Right atrium auricular region (tissue), 2 donors: ENCODE measurements around the gene CUX1. TPM values are rescaled to one million over a fixed set of nuclear protein-coding genes. Genes with fewer than 3 reads are reported as not detected.

Source experiments
- DNase-seq: peaks from one replicate; pipeline ENCODE4 v3.0.0-alpha.2; 2019; ENCODE audit warnings: low spot score
- H3K27ac ChIP-seq, 2 donors: fragments of 200-600 bp; sonication (generic); 1 replicate in 1 of 2; 2 replicates in 1 of 2; pipeline ENCODE4 v1.5.1; 2016 to 2019
- H3K27me3 ChIP-seq, 2 donors: fragments of 200-600 bp; sonication (generic); one replicate each; pipeline versions ENCODE4 v1.5.1 to v1.6.0; 2017 to 2019
- H3K36me3 ChIP-seq: fragments of 200-600 bp; sonication (generic); one replicate; pipeline ENCODE4 v1.5.1; 2016
- H3K4me1 ChIP-seq, 2 donors: fragments of 200-600 bp; sonication (generic); one replicate each; pipeline versions ENCODE4 v1.5.1 to v1.6.0; 2017 to 2019
- H3K4me3 ChIP-seq, 2 donors: fragments of 200-600 bp; sonication (generic); 1 replicate in 1 of 2; 2 replicates in 1 of 2; pipeline ENCODE4 v1.5.1; 2017 to 2019; ENCODE audit warnings: mild to moderate bottlenecking in 1 of 2, moderate library complexity in 1 of 2
- H3K9me3 ChIP-seq, 2 donors: fragments of 200-600 bp; sonication (generic); one replicate each; pipeline ENCODE4 v1.5.1; 2019
- total RNA-seq, 2 donors: library from RNA; depleted of rRNA; stranded (reverse); fragments of >200 nt; gene quantifications; one replicate each; pipeline ENCODE4 v1.1.0, GENCODE V29; 2016
- TF ChIP-seq, protein P1 (sequence below), 2 donors: fragments of 200-600 bp; sonication (generic); IDR thresholded peaks; one replicate each; pipeline ENCODE4 v1.5.1; 2019; ENCODE audit warnings: antibody characterized with exemption in 2 of 2

CUX1 gene
- total RNA-seq, 2 donors from 2014 or later: 71.1 to 94.4 TPM

DNA sequence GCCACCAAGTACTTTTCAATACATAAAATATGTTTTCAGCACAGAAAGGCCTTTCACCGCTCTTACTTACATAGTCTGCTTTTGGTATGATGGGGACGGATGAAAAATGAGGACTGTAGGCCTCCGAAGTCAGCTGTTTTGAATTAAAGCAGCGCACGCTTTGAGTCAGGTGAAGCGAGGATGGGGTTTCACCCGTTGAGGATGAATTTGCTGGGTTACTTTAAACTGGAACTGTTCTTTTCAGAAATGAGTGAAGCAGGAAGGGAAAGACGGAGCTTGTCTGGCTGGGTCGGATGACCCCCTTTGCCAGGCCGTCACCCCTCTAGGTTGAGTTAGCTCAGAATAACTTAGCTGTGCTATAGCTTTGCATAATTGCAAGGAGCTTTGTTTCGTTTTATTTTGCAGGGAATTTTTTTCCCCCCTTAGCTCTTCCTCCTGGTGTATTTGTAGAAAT lies 40.0 kb downstream of the CUX1 start:
- no peaks in the 10 kb centered on the region for H3K27me3 ChIP-seq
- H3K36me3 ChIP-seq: no peaks in the 10 kb centered on the region
- H3K9me3 ChIP-seq: no peaks in the 10 kb centered on the region
- DNase-seq: no peak
- peak overlapping the region; percentile 14 to 45 for H3K4me3 ChIP-seq
- H3K4me1 ChIP-seq: peaks cover 0 to 71% of the 10 kb centered on the region in 2 donors
- TF ChIP-seq, protein P1, sequence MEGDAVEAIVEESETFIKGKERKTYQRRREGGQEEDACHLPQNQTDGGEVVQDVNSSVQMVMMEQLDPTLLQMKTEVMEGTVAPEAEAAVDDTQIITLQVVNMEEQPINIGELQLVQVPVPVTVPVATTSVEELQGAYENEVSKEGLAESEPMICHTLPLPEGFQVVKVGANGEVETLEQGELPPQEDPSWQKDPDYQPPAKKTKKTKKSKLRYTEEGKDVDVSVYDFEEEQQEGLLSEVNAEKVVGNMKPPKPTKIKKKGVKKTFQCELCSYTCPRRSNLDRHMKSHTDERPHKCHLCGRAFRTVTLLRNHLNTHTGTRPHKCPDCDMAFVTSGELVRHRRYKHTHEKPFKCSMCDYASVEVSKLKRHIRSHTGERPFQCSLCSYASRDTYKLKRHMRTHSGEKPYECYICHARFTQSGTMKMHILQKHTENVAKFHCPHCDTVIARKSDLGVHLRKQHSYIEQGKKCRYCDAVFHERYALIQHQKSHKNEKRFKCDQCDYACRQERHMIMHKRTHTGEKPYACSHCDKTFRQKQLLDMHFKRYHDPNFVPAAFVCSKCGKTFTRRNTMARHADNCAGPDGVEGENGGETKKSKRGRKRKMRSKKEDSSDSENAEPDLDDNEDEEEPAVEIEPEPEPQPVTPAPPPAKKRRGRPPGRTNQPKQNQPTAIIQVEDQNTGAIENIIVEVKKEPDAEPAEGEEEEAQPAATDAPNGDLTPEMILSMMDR (IDR thresholded peaks at IDR 0.05): no peak
- peak overlapping the region; percentile 91 to 93 for H3K27ac ChIP-seq

DNA sequence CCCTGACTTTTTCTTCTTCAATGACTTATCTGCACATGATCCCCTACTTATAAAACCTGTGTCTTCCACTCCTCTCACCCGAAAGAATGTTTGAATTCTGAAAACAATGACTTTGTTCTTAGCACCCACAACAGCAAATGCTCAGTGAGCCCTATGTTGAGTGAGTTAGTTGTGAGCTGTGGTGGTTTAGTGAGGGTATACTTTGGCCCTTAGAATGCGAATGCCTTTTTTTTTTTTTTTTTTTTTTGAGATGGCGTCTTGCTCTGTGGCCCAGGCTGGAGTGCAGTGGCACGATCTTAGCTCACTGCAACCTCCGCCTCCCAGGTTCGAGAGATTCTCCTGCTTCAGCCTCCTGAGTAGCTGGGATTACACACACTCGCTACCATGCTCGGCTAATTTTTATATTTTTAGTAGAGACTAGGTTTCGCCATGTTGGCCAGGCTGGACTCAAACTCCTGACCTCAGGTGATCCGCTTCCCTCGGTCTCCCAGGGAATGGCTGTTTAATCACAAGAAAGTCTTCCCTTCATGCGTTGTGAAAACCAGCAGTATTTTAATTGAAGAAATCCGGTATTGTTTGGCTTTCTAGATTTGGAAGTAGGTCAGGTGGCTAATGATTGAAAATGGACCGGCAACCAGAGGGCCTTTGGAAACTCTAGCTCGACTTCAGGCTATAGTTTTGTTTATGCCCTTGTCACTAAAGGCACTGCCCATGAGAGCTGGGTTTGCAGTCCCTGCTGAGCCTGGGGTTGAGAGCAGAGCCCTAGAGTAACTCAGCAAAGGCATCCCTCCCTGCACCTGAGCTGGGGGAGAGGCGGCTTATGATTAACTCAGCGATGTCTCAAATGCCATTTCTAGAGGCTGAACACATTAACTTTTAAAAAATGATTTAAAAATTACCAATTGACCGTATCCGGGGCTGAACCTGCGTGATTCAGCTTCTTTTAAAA lies 41.3 kb downstream of the CUX1 start:
- peak overlapping the region; percentile 91 to 93 for H3K27ac ChIP-seq
- TF ChIP-seq, protein P1 (IDR thresholded peaks at IDR 0.05): no peak

GRCh38 chr7:101859411-101860106 lies 42.1 kb downstream of the CUX1 start:
- TF ChIP-seq, protein P1 (IDR thresholded peaks at IDR 0.05): no peak
- no peaks in the 10 kb centered on the region for H3K36me3 ChIP-seq
- no peaks in the 10 kb centered on the region for H3K27me3 ChIP-seq
- DNase-seq: no peak
- H3K27ac ChIP-seq: peak overlapping the region; percentile 91 to 93
- H3K4me1 ChIP-seq: peaks cover 0 to 78% of the 10 kb centered on the region in 2 donors
- H3K9me3 ChIP-seq: no peaks in the 10 kb centered on the region
- no peak overlapping the region for H3K4me3 ChIP-seq

More for the DNA sequence above, 41.3 kb downstream of the CUX1 start:
- Histone ChIP-seq H3K9me3 (no peaks in the 10 kb centered on the region), H3K27me3 (no peaks in the 10 kb centered on the region), H3K4me3 (no peak overlapping the region), H3K4me1 (peaks cover 0 to 78% of the 10 kb centered on the region in 2 donors), H3K36me3 (no peaks in the 10 kb centered on the region)
- no peak for DNase-seq

DNA sequence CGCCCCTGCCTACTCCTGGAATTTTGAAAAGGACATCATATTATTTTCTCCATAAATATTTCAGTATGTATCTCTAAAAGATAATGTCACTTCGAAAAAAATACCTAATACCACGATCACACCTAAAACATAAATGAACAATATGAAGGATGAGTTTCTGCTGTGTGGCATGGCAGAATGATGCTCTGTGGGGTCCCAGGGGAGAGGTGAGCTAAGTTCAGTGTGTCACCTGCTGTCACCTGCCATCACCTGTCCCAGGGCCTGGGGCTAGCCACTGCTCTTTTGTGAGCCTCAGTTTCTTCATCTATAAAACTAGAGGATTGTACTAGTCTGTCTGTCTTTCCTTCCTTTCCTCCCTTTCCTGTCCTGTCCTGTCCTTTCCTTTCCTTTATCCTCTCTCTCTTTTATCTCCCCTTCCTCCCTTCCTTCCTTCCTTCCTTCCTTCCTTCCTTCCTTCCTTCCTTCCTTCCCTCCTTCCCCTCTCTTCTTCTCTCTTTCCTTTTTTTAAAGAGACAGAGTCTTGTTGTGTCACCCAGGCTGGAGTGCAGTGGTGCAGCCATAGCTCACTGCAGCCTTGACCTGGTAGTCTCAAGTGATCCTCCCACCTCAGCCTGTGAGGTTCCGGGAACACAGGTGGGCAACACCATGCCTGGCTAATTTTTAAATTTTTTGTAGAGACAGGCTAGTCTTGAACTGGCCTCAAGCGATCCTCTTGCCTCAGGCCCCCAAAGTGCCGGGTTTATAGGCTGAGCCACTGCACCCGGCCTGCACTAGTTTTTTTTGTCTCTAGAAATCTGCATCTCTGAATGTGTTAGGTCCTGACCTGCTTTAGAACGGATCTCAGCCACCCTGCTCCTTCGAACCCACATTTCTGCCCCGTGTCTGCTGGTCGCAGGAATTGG lies 43.1 kb downstream of the CUX1 start:
- no peaks in the 10 kb centered on the region for H3K27me3 ChIP-seq
- no peaks in the 10 kb centered on the region for H3K36me3 ChIP-seq
- TF ChIP-seq, protein P1 (IDR thresholded peaks at IDR 0.05): no peak
- H3K4me3 ChIP-seq: no peak overlapping the region
- DNase-seq: no peak
- H3K27ac ChIP-seq: peak overlapping the region; percentile 91 to 93
- H3K9me3 ChIP-seq: no peaks in the 10 kb centered on the region
- peaks cover 0 to 73% of the 10 kb centered on the region in 2 donors for H3K4me1 ChIP-seq

DNA sequence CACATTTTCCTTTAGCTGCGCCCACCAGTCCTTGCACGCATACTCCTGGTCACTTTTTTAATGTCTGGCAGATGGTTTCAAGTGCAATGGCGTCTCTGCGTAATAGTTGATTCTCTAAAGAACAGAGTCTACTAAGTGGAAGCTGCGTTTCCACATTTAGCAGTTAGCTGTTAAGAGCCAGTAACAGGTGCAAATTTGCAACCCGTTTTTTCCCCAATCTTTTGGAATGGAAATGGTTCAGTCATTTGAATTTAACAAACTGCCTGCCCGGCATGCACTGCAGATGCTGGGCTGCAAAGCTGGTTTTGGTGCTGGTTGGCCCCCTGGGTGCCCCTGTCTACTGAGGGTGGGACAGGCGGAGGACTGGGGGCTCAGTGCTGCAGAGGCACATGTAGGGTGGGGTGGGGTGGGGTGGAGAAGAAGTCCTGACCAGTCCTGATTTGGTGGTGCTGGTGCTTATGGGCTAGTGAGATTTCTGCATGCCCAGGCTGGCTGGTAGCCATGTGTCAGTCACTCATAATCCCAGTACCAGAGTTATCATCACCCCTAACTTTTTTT lies 43.9 kb downstream of the CUX1 start:
- DNase-seq: no peak
- Histone ChIP-seq H3K4me1 (peaks cover 0 to 71% of the 10 kb centered on the region in 2 donors), H3K27ac (peak overlapping the region; percentile 74 to 93), H3K9me3 (no peaks in the 10 kb centered on the region), H3K4me3 (no peak overlapping the region), H3K36me3 (no peaks in the 10 kb centered on the region), H3K27me3 (no peaks in the 10 kb centered on the region)
- TF ChIP-seq, protein P1 (IDR thresholded peaks at IDR 0.05): no peak
